CD14-positive monocyte (primary cell): ENCODE data around the gene LRRC42. TPM values are rescaled to one million over a fixed set of nuclear protein-coding genes. Genes with fewer than 3 reads are reported as not detected.

Source experiments
- DNase-seq, 3 donors: peaks; one replicate each; pipeline ENCODE4 v3.0.0-alpha.2; 2011 to 2022
- H2AFZ ChIP-seq: 2 replicates; pipeline ENCODE4 v1.6.0; 2012; ENCODE audit warnings: mild to moderate bottlenecking, low read depth, low read length, inconsistent platforms; ENCODE audit not compliant: insufficient read depth, poor library complexity, severe bottlenecking
- H3K27ac ChIP-seq, 2 donors: 1 replicate in 1 of 2; 2 replicates in 1 of 2; pipeline ENCODE4 v1.5.1; 2012 to 2013; ENCODE audit warnings: low read length in 2 of 2, control low read depth in 1 of 2, inconsistent platforms in 1 of 2, low read depth in 1 of 2, mild to moderate bottlenecking in 1 of 2
- H3K27me3 ChIP-seq, 2 donors: one replicate each; pipeline versions ENCODE4 v1.6.0 to v1.6.1; 2011 to 2013; ENCODE audit warnings: low read length in 2 of 2; ENCODE audit not compliant: control insufficient read depth in 2 of 2, insufficient read depth in 2 of 2
- H3K36me3 ChIP-seq, 2 donors: replicated peaks in 1 of 2; 1 replicate in 1 of 2; 2 replicates in 1 of 2; pipeline versions ENCODE4 v1.5.1 to v1.6.1; 2012 to 2013; ENCODE audit warnings: low read length in 2 of 2, control low read depth in 1 of 2, inconsistent platforms in 1 of 2, mild to moderate bottlenecking in 1 of 2; ENCODE audit not compliant: insufficient read depth in 2 of 2, control insufficient read depth in 1 of 2
- H3K4me1 ChIP-seq, 2 donors: 1 replicate in 1 of 2; 2 replicates in 1 of 2; pipeline versions ENCODE4 v1.5.1 to v1.6.1; 2012 to 2013; ENCODE audit warnings: low read length in 2 of 2, control low read depth in 1 of 2, inconsistent platforms in 1 of 2, mild to moderate bottlenecking in 1 of 2, moderate library complexity in 1 of 2; ENCODE audit not compliant: insufficient read depth in 2 of 2, control insufficient read depth in 1 of 2
- H3K4me2 ChIP-seq: replicated peaks from 2 replicates; pipeline ENCODE3; 2012; ENCODE audit warnings: low read length, moderate library complexity, mild to moderate bottlenecking; ENCODE audit not compliant: poor library complexity, severe bottlenecking; ENCODE audit errors: extremely low read depth
- H3K4me3 ChIP-seq, 3 experiments: fragments of 200-600 bp in 1 of 3; sonication (generic) in 1 of 3; replicated peaks in 1 of 3; 1 replicate in 2 of 3; 2 replicates in 1 of 3; pipeline ENCODE4 v1.5.1; 2011 to 2013; ENCODE audit warnings: low read length in 3 of 3, mild to moderate bottlenecking in 3 of 3, control low read depth in 2 of 3, low read depth in 2 of 3, inconsistent platforms in 1 of 3, moderate library complexity in 1 of 3
- H3K79me2 ChIP-seq: 2 replicates; pipeline ENCODE4 v1.6.0; 2012; ENCODE audit warnings: mild to moderate bottlenecking, control low read depth, inconsistent platforms, low read length, moderate library complexity; ENCODE audit not compliant: insufficient read depth
- H3K9ac ChIP-seq: 2 replicates; pipeline ENCODE4 v1.6.0; 2017; ENCODE audit warnings: low read length, mild to moderate bottlenecking; ENCODE audit not compliant: insufficient read depth, poor library complexity, severe bottlenecking
- H3K9me3 ChIP-seq, 2 donors: replicated peaks in 1 of 2; 1 replicate in 1 of 2; 2 replicates in 1 of 2; pipeline versions ENCODE4 v1.5.1 to v1.6.1; 2012 to 2013; ENCODE audit warnings: low read length in 2 of 2, control low read depth in 1 of 2; ENCODE audit not compliant: control insufficient read depth in 1 of 2, insufficient read depth in 1 of 2
- H4K20me1 ChIP-seq: 2 replicates; pipeline ENCODE4 v1.6.0; 2012; ENCODE audit warnings: mild to moderate bottlenecking, low read length, control low read depth, moderate library complexity; ENCODE audit not compliant: insufficient read depth
- H3K27ac Mint-ChIP-seq, 7 donors: one replicate each; pipeline ENCODE4 v1.8.0; 2020; ENCODE audit warnings: mild to moderate bottlenecking in 7 of 7, mixed read lengths in 7 of 7, moderate library complexity in 6 of 7, inconsistent platforms in 2 of 7
- H3K27me3 Mint-ChIP-seq, 3 donors: one replicate each; pipeline ENCODE4 v1.8.0; 2021 to 2022; ENCODE audit warnings: low read depth in 3 of 3, mild to moderate bottlenecking in 3 of 3, mixed read lengths in 3 of 3, moderate library complexity in 3 of 3, inconsistent platforms in 1 of 3
- H3K36me3 Mint-ChIP-seq, 2 donors: one replicate each; pipeline ENCODE4 v1.8.0; 2020; ENCODE audit warnings: mixed read lengths in 2 of 2, inconsistent platforms in 1 of 2, mild to moderate bottlenecking in 1 of 2
- H3K4me1 Mint-ChIP-seq: one replicate; pipeline ENCODE4 v1.8.0; 2020; ENCODE audit warnings: mild to moderate bottlenecking, mixed read lengths
- H3K4me3 Mint-ChIP-seq, 2 donors: one replicate each; pipeline ENCODE4 v1.8.0; 2020; ENCODE audit warnings: mild to moderate bottlenecking in 2 of 2, mixed read lengths in 2 of 2, moderate library complexity in 1 of 2
- H3K9me3 Mint-ChIP-seq, 7 donors: one replicate each; pipeline ENCODE4 v1.8.0; 2020 to 2022; ENCODE audit warnings: mixed read lengths in 7 of 7, mild to moderate bottlenecking in 6 of 7, moderate library complexity in 6 of 7, inconsistent platforms in 2 of 7
- CTCF ChIP-seq: fragments of 200-600 bp; IDR thresholded peaks from one replicate; pipeline ENCODE4 v1.8.0; 2022; ENCODE audit warnings: antibody characterized with exemption, mild to moderate bottlenecking
- WGBS: methylation state at CpG from one replicate; pipeline ENCODE4 v1.1.5; 2013; ENCODE audit warnings: missing lambda C conversion rate; ENCODE audit not compliant: insufficient coverage; 5-methylcytosine and 5-hydroxymethylcytosine counted together
- intact Hi-C, 2 donors: fragments of 100-400 bp; cut with micrococcal nuclease; formaldehyde crosslinking; loops; one replicate each; pipeline versions ENCODE4 v1.15.0 to v1.15.1; 2023
- polyA plus RNA-seq, 3 donors: library from polyadenylated mRNA; depleted of rRNA in 1 of 3; unstranded in 2 of 3; stranded (reverse) in 1 of 3; fragments of 300-500 nt in 2 of 3; fragments of >200 nt in 1 of 3; fragmentation: Illumina TruSeq in 2 of 3; gene quantifications; 1 replicate in 2 of 3; 2 replicates in 1 of 3; pipeline ENCODE4 v1.2.3, GENCODE V29; 2012 to 2021

The LRRC42 gene
- polyA plus RNA-seq, 3 donors = 5.6 to 7.3 (median 7.3) TPM

- no peaks in the 10 kb centered on the region for H3K4me1 ChIP-seq
- H3K4me1 Mint-ChIP-seq = no peaks in the 10 kb centered on the region
- H3K36me3 Mint-ChIP-seq = peaks cover 30 to 52% of the 10 kb centered on the region in 2 donors
- no peak overlapping the region for H2AFZ ChIP-seq
- H3K27ac ChIP-seq = no peak overlapping the region
- intact Hi-C loops = no loop called here
- peak overlapping the region in 1 of 7 donors; percentile 21 for H3K27ac Mint-ChIP-seq
- WGBS = no CpG with 5 or more reads among the region's 4 CpGs
- H3K27me3 Mint-ChIP-seq = no peaks in the 10 kb centered on the region
- peaks cover 10 to 24% (median 13%) of the 10 kb centered on the region in 7 donors for H3K9me3 Mint-ChIP-seq
- H3K4me3 Mint-ChIP-seq = no peak overlapping the region
- no peak overlapping the region for H3K4me3 ChIP-seq
- no peak for DNase-seq
- H3K79me2 ChIP-seq = peaks cover 15% of the 10 kb centered on the region
- H3K9ac ChIP-seq = no peak overlapping the region
- no peaks in the 10 kb centered on the region for H4K20me1 ChIP-seq
- TF ChIP-seq CTCF = no peak
- no peak overlapping the region for H3K4me2 ChIP-seq
- H3K9me3 ChIP-seq = peaks cover 9 to 20% of the 10 kb centered on the region in 2 donors
- peaks cover 4 to 52% of the 10 kb centered on the region in 2 donors for H3K36me3 ChIP-seq
- no peaks in the 10 kb centered on the region for H3K27me3 ChIP-seq
Measured at GRCh38 chr1:53938136-53938830, 7.9 kb upstream of the LRRC42 start.

GRCh38 chr1:53942127-53942957 lies 3.8 kb upstream of the LRRC42 start:
- no peak overlapping the region for H3K27ac ChIP-seq
- WGBS = no CpG with 5 or more reads among the region's 7 CpGs
- no peaks in the 10 kb centered on the region for H4K20me1 ChIP-seq
- Mint-ChIP-seq H3K9me3 (no peaks in the 10 kb centered on the region), H3K4me3 (no peak overlapping the region), H3K27ac (peak overlapping the region in 1 of 7 donors; percentile 1), H3K4me1 (peaks cover 22% of the 10 kb centered on the region), H3K27me3 (no peaks in the 10 kb centered on the region), H3K36me3 (peaks cover 9 to 22% of the 10 kb centered on the region in 2 donors)
- no peak overlapping the region for H3K4me2 ChIP-seq
- peaks cover 35% of the 10 kb centered on the region for H3K79me2 ChIP-seq
- H2AFZ ChIP-seq = no peak overlapping the region
- no peak overlapping the region for H3K9ac ChIP-seq
- H3K4me1 ChIP-seq = peaks cover 18 to 22% of the 10 kb centered on the region in 2 donors
- H3K27me3 ChIP-seq = no peaks in the 10 kb centered on the region
- TF ChIP-seq CTCF = no peak
- intact Hi-C loops = loop anchor here (10.0 kb wide), 2 partner anchors 772 to 822 kb away; partner anchors contain the start of genes PARS2 (in 1 of the 2) and TTC4 (in 1 of the 2)
- H3K4me3 ChIP-seq = no peak overlapping the region
- DNase-seq = no peak
- no peaks in the 10 kb centered on the region for H3K9me3 ChIP-seq
- H3K36me3 ChIP-seq = peaks cover 0 to 14% of the 10 kb centered on the region in 2 donors
